ENCODE data around the gene LCN15.

- TF ChIP-seq, protein P1, sequence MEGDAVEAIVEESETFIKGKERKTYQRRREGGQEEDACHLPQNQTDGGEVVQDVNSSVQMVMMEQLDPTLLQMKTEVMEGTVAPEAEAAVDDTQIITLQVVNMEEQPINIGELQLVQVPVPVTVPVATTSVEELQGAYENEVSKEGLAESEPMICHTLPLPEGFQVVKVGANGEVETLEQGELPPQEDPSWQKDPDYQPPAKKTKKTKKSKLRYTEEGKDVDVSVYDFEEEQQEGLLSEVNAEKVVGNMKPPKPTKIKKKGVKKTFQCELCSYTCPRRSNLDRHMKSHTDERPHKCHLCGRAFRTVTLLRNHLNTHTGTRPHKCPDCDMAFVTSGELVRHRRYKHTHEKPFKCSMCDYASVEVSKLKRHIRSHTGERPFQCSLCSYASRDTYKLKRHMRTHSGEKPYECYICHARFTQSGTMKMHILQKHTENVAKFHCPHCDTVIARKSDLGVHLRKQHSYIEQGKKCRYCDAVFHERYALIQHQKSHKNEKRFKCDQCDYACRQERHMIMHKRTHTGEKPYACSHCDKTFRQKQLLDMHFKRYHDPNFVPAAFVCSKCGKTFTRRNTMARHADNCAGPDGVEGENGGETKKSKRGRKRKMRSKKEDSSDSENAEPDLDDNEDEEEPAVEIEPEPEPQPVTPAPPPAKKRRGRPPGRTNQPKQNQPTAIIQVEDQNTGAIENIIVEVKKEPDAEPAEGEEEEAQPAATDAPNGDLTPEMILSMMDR (IDR thresholded peaks at IDR 0.05) = no peak
- TF ChIP-seq POLR2A (IDR thresholded peaks at IDR 0.05) = no peak
Measured at GRCh38 chr9:136762915-136763648, 1.2 kb downstream of the LCN15 start.

Measured in Peyer's patch (tissue), 4 donors.